Liver (tissue), 9 donors: ENCODE data around the gene GPR55. TPM values are rescaled to one million over a fixed set of nuclear protein-coding genes. Genes with fewer than 3 reads are reported as not detected.

Experiments used
- DNase-seq: peaks from one replicate; pipeline ENCODE4 v3.0.0-alpha.2; 2017; ENCODE audit warnings: low spot score
- H3K27ac ChIP-seq, 2 donors: one replicate each; pipeline ENCODE4 v1.7.0; 2013; ENCODE audit warnings: inconsistent platforms in 2 of 2, low read length in 2 of 2, control low read depth in 1 of 2, low read depth in 1 of 2, mild to moderate bottlenecking in 1 of 2
- H3K27me3 ChIP-seq, 4 donors: one replicate each; pipeline versions ENCODE4 v1.6.1 to v1.7.0; 2013; ENCODE audit warnings: low read length in 3 of 4, inconsistent platforms in 1 of 4, mild to moderate bottlenecking in 1 of 4, moderate library complexity in 1 of 4; ENCODE audit not compliant: control insufficient read depth in 4 of 4, insufficient read depth in 4 of 4
- H3K36me3 ChIP-seq, 4 donors: one replicate each; pipeline versions ENCODE4 v1.6.1 to v1.7.0; 2013; ENCODE audit warnings: low read length in 3 of 4, mild to moderate bottlenecking in 3 of 4, low read depth in 1 of 4, moderate library complexity in 1 of 4; ENCODE audit not compliant: control insufficient read depth in 4 of 4, insufficient read depth in 3 of 4
- H3K4me1 ChIP-seq, 4 donors: one replicate each; pipeline versions ENCODE4 v1.6.1 to v1.7.0; 2013; ENCODE audit warnings: low read length in 3 of 4, mild to moderate bottlenecking in 3 of 4, moderate library complexity in 1 of 4; ENCODE audit not compliant: control insufficient read depth in 4 of 4, insufficient read depth in 4 of 4
- H3K4me3 ChIP-seq, 3 donors: one replicate each; pipeline versions ENCODE4 v1.6.1 to v1.7.0; 2013; ENCODE audit warnings: low read length in 3 of 3, control low read depth in 1 of 3, low read depth in 1 of 3, mild to moderate bottlenecking in 1 of 3
- H3K9ac ChIP-seq, 2 donors: one replicate each; pipeline ENCODE4 v1.7.0; 2013; ENCODE audit warnings: low read length in 2 of 2, mild to moderate bottlenecking in 2 of 2, moderate library complexity in 2 of 2, control low read depth in 1 of 2, low read depth in 1 of 2
- H3K9me3 ChIP-seq, 4 donors: one replicate each; pipeline versions ENCODE4 v1.6.1 to v1.7.0; 2013; ENCODE audit warnings: low read length in 3 of 4; ENCODE audit not compliant: control insufficient read depth in 4 of 4
- CTCF ChIP-seq: fragments of 150-350 bp; IDR thresholded peaks from 2 replicates; pipeline ENCODE4 v1.5.1; 2017; ENCODE audit warnings: improper control_type of control experiment, low read depth, low read length; ENCODE audit not compliant: missing input control
- EGR1 ChIP-seq, 2 donors: IDR thresholded peaks; 2 replicates each; pipeline ENCODE4 v1.6.1; 2016 to 2018; ENCODE audit warnings: antibody characterized with exemption in 2 of 2, low read depth in 2 of 2
- FOXA1 ChIP-seq: IDR thresholded peaks from 2 replicates; pipeline ENCODE4 v1.6.1; 2016; ENCODE audit warnings: antibody characterized with exemption
- FOXA2 ChIP-seq: IDR thresholded peaks from 2 replicates; pipeline ENCODE4 v1.6.1; 2016; ENCODE audit warnings: antibody characterized with exemption
- GABPA ChIP-seq, 2 donors: IDR thresholded peaks in 1 of 2; conservative IDR thresholded peaks in 1 of 2; 2 replicates each; pipeline ENCODE4 v1.6.1; 2016; ENCODE audit warnings: antibody characterized with exemption in 2 of 2, mild to moderate bottlenecking in 1 of 2, moderate library complexity in 1 of 2
- HNF4A ChIP-seq, 2 donors: conservative IDR thresholded peaks; 2 replicates each; pipeline ENCODE4 v1.6.1; 2016; ENCODE audit warnings: antibody characterized with exemption in 2 of 2, mild to moderate bottlenecking in 2 of 2
- HNF4G ChIP-seq: IDR thresholded peaks from 2 replicates; pipeline ENCODE4 v1.6.1; 2016; ENCODE audit warnings: antibody characterized with exemption
- MAX ChIP-seq: IDR thresholded peaks from 2 replicates; pipeline ENCODE4 v1.6.1; 2016; ENCODE audit warnings: antibody characterized with exemption
- RAD21 ChIP-seq, 2 donors: IDR thresholded peaks; 2 replicates each; pipeline ENCODE4 v1.6.1; 2016; ENCODE audit warnings: antibody characterized with exemption in 2 of 2, mild to moderate bottlenecking in 2 of 2
- RXRA ChIP-seq, 2 donors: IDR thresholded peaks; 2 replicates each; pipeline ENCODE4 v1.6.1; 2017 to 2018; ENCODE audit warnings: antibody characterized with exemption in 2 of 2, mild to moderate bottlenecking in 1 of 2
- SP1 ChIP-seq: IDR thresholded peaks from 2 replicates; pipeline ENCODE4 v1.6.1; 2018; ENCODE audit warnings: antibody characterized with exemption, mild to moderate bottlenecking
- TAF1 ChIP-seq: conservative IDR thresholded peaks from 2 replicates; pipeline ENCODE4 v1.6.1; 2016; ENCODE audit warnings: antibody characterized with exemption, mild to moderate bottlenecking
- YY1 ChIP-seq: IDR thresholded peaks from 2 replicates; pipeline ENCODE4 v1.6.1; 2016; ENCODE audit warnings: antibody characterized with exemption, mild to moderate bottlenecking
- ZBTB33 ChIP-seq: IDR thresholded peaks from 2 replicates; pipeline ENCODE4 v1.6.1; 2016; ENCODE audit warnings: antibody characterized with exemption
- WGBS: extraction: QIAGEN DNeasy Blood & Tissue Kit; methylation state at CpG from one replicate; pipeline ENCODE4 v1.1.7; 2013; 5-methylcytosine and 5-hydroxymethylcytosine counted together
- polyA plus RNA-seq, 2 donors: library from polyadenylated mRNA; stranded (reverse) in 1 of 2; unstranded in 1 of 2; fragments of 200-250 nt in 1 of 2; fragments of >200 nt in 1 of 2; fragmentation: Nextera tagmentation in 1 of 2; extraction: Ambion mirVana in 1 of 2; gene quantifications; one replicate each; pipeline versions ENCODE4 v1.2.1 to v1.2.3, GENCODE V29; 2013 to 2015
- total RNA-seq, 2 donors: library from RNA; depleted of rRNA; stranded (reverse); fragments of >200 nt; gene quantifications; one replicate each; pipeline ENCODE4 v1.2.3, GENCODE V29; 2014
- donor health status: healthy.
- donor health status: healthy.
- donor health status: healthy.
- donor health status: healthy.
- donor health status: healthy.

Gene GPR55
- total and polyA plus RNA-seq, 4 donors, result 0.05 to 0.17 (median 0.10) TPM; not detected in 1

- Histone ChIP-seq H3K4me3 (no peak overlapping the region), H3K9ac (no peak overlapping the region), H3K27ac (no peak overlapping the region), H3K27me3 (no peaks in the 10 kb centered on the region), H3K9me3 (no peaks in the 10 kb centered on the region), H3K4me1 (peaks cover 0 to 8% (median 0%) of the 10 kb centered on the region in 4 donors), H3K36me3 (no peaks in the 10 kb centered on the region)
- no peak for TF ChIP-seq CTCF
- TF ChIP-seq FOXA1, result no peak
- TF ChIP-seq EGR1 (IDR thresholded peaks at IDR 0.05; ENCODE audit: low read depth in 2 of 2), result no peak
- no peak for TF ChIP-seq HNF4A (conservative IDR thresholded peaks at IDR 0.05)
- TF ChIP-seq YY1, result no peak
- TF ChIP-seq GABPA (IDR thresholded peaks at IDR 0.05 in 1 of 2, conservative IDR thresholded peaks at IDR 0.05 in 1 of 2), result no peak
- no peak for TF ChIP-seq MAX
- TF ChIP-seq RAD21 (IDR thresholded peaks at IDR 0.05), result no peak
- no peak for TF ChIP-seq HNF4G
- 88% methylated on average over 17 of the region's 17 CpGs for WGBS
- no peak for DNase-seq
Measured at GRCh38 chr2:230871361-230872150, 53.5 kb downstream of the GPR55 start.

GRCh38 chr2:230870544-230871360 lies 54.3 kb downstream of the GPR55 start:
- H3K27ac ChIP-seq, result no peak overlapping the region
- H3K4me3 ChIP-seq, result no peak overlapping the region
- no peaks in the 10 kb centered on the region for H3K27me3 ChIP-seq
- no peak for TF ChIP-seq SP1
- TF ChIP-seq YY1, result no peak
- no peak for TF ChIP-seq ZBTB33
- no peak for TF ChIP-seq FOXA2
- no peak for TF ChIP-seq RXRA (IDR thresholded peaks at IDR 0.05)
- TF ChIP-seq CTCF, result no peak
- no peak for TF ChIP-seq MAX
- TF ChIP-seq RAD21 (IDR thresholded peaks at IDR 0.05), result no peak
- no peak for TF ChIP-seq TAF1
- H3K9ac ChIP-seq, result no peak overlapping the region
- H3K9me3 ChIP-seq, result no peaks in the 10 kb centered on the region
- 74% methylated on average over 18 of the region's 18 CpGs for WGBS
- H3K36me3 ChIP-seq, result no peaks in the 10 kb centered on the region
- DNase-seq, result no peak
- H3K4me1 ChIP-seq, result peaks cover 0 to 8% (median 0%) of the 10 kb centered on the region in 4 donors
